T47D (cell line): ENCODE results near the gene ZNF837.
A peak's percentile ranks its signal among the peaks of the same experiment; 100 is the strongest.
"Not testable (repeated sequence)": the region's sequence is repeated elsewhere in the genome, so short reads cannot be mapped to it uniquely, and the experiment has no call there.

Source experiments
- DNase-seq, 2 experiments: peaks; one replicate each; pipeline versions ENCODE4 v3.0.0 to v3.0.0-alpha.2; 2011 to 2012; ENCODE audit warnings: low read depth in 1 of 2, low spot score in 1 of 2
- JUND ChIP-seq: IDR thresholded peaks from 2 replicates; pipeline ENCODE4 v1.6.1; 2012; ENCODE audit warnings: low read depth
- in situ Hi-C: cut with HindIII; loops from 2 replicates; pipeline ENCODE4 v1.10.0; 2016; ENCODE audit warnings: low sequenced_read_pairs, low pct_unique_long_range_greater_than_20kb

Gene ZNF837

DNA sequence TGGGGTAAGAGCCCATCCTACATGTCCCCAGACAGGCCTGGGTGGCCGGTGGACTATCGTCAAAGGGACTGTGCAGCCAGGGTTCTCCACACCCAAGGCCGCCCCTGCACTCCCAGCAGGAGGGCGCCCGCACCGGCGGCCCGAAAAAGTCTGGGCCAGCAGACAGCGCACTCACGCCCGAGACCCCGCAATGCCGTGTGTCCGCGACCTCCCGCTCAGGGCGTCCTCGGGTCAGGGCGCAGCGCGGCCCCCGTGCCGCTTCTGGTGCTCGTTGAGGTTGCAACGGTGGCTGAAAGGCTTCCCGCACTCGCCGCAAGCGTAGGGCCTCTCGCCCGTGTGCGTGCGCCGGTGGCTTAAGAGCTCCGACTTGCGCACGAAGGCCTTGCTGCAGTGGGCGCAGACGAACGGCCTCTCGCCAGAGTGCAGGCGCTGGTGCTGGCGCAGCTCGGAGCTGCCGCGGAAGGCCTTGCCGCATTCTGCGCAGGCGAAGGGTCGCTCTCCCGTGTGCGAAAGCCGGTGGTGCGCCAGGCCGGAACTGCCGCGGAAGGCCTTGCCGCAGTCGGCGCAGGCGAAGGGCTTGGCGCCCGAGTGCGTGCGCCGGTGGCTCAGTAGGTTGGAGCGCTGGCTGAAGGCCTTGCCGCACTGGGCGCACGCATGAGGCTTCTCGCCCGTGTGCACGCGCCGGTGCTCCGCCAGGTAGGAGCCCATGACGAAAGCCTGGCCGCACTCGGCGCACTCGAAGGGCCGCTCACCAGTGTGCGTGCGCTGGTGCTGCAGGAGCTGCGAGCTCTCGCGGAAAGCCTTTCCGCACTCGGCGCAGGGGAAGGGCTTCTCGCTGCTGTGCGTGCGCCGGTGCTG is 24.7 kb downstream of the ZNF837 start:
- in situ Hi-C loops, result no loop called here
- TF ChIP-seq JUND, result no peak
- no peak for DNase-seq

DNA sequence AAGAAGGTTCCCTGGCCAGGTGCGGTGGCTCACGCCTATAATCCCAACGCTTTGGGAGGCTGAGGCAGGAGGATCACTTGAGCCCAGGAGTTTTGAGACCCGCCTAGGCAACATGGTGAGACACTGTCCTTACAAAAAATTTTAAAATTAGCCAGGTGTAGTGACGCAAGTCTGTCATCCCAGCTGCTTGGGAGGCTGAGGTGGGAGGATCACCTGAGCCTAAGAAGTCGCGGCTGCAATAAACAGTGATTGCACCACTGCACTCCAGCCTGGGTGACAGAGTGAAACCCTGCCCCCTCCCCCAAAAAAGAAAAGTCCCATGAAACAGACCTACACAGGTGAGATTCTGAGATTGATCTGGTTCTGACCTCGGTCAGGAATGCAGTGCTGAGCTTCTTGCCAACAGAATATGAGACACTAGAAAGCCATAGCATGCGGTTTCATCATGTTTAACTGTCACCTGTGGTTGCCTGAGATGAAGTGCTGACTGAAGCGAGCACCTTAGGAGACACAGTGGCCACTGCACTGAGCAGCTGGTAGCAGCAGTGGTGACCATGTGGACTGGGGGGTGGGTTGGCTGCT is 25.5 kb downstream of the ZNF837 start:
- in situ Hi-C loops, result no loop called here
- no peak for TF ChIP-seq JUND
- peak in 1 of 2 experiments; percentile 40 for DNase-seq

DNA sequence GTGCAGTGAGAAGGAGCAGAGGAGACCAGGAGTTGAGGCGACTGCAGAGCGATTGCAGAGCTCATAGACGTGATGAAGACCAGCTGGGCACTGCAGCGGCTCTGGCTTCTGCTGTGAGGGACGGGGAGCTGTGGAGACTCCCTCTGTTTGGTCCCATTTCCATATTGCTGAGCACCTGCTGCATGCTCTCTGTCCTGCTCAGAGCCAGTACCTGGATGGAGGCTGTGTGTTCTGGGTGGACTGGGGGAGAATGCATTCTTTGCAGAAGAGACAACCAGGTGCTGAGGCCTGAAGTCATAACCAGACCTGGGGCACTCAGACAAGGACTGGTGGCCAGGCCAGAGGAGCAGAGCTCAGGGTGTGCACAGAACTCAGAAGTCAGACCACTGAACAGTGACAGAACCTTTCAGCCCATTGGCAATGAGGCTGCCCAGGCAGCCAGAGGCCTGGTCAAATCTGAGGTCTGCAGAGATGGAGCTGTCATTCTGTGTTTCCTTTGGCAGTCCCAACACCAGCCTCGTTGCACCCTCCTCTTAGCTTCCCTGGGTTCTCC is 26.3 kb downstream of the ZNF837 start:
- no peak for TF ChIP-seq JUND
- in situ Hi-C loops, result no loop called here
- no peak for DNase-seq

DNA sequence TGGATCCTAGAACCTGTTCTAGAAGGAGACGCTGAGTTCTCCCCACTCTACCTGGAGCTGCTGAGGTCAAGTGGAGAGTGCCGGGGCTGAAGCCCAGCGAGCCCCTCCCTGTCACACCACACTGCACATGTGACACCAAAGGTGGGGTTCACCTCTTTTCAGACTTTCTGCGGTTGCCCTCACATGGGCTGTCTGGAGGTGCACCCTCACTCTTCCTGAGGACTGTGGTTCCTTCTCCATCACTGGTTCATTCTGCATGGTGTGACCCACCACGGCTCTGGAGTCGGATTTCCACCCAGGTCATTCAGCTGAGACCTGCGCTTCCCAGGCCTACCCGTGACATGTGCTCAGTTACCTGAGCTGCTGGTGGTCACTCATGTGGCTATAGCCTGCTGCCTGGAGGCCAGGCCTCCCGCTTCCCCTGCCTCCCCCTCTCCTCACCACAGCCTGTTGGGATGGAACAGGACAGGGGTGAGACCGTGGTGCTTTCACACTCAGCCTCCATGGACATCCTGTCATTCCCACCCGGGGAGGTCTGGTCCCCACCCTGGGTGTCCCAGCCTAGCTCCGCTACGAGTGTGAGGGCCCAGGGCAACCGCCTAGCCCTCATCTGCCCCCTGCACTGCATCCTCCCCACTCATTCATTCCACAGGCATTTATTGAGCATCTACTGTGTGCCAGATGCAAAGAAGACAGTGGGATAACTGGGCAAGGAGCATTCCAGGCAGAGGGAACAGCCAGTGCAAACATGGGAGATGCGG is 26.9 kb downstream of the ZNF837 start:
- in situ Hi-C loops, result no loop called here
- TF ChIP-seq JUND, result no peak
- DNase-seq, result no peak

DNA sequence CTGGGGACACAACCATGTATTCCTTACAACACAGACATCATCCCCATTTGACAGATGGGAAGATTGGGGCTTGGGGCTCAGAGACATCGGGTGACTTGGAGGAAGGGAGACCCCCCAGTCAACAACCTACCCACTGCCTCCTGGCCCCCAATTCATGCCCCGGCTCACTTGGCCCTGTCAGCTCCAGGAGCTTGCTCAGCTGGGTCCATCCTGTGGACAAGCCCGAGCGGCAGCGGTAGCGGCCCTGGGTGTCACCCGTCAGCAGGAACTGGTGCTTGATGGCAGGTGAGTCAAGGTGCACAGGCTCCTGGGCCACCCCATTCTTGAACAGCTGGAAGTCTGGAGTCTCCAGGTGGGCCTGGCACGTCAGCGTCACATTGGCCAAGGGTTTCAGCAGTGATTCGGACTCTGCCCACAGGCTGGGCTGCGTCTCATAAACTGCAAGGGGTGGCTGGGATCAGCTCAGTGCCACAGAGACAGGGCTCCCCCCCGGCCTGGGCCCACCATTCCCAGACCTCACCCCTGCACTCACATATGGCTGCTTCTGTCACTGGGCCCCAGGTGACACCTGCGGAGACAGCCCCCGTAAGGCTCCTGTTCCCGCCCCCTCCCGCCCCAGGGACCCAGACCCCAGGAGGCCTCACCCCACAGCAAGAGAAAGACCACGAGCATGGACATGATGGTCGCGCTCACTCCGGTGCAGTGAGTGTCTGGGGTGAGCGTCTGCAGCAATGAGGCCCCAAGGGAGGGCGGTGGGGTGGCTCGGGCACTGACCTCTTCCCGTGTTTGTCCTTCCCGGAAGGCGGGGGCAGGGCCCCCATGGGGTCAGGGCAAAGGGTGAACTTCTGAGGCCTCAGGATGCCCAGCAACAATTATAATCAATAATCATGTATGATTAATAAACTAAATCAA is 27.8 kb downstream of the ZNF837 start, which contains the start of gene A1BG:
Gene A1BG, minus strand, starts transcription at position 733 of the 912 bp plus-strand sequence. Its CDS starts 55 bp downstream, at position 678.
- no peak for TF ChIP-seq JUND
- in situ Hi-C loops, result no loop called here
- no peak for DNase-seq

DNA sequence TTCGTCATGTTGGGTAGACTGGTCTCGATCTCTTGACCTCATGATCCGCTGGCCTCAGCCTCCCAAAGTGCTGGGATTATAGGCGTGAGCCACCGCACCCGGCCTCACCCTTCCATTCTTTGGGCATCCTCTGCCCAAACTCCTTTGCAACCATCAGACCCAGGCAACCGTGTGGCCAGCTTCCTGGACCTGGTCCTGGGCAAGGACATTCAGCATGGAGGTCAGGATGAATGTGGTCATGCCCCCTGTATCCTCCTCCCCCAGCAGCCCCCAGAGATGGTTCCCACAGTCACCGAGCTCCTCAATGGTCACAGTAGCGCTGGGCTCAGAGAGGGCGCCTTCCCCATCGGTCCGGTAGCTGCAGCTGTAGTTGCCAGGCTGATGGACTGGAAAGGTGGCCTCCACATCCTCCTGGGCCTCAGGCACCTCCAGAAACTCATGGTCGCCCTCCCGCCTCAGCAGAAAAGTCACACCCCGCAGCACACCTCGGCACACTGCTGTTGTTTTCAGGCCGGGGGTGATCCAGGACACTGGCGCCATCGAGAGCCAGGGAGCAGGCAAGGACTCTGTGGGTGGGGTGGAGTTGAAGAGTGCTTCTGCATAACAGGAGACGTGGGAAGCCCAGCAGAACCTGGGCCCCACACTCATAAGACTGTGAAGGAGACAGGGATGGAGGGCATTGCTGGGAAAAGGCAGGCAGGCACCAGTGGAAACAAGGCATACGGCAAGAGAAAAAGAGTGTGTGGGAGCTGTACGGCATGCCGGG is 28.7 kb downstream of the ZNF837 start:
- TF ChIP-seq JUND, result no peak
- in situ Hi-C loops, result no loop called here
- no peak for DNase-seq

DNA sequence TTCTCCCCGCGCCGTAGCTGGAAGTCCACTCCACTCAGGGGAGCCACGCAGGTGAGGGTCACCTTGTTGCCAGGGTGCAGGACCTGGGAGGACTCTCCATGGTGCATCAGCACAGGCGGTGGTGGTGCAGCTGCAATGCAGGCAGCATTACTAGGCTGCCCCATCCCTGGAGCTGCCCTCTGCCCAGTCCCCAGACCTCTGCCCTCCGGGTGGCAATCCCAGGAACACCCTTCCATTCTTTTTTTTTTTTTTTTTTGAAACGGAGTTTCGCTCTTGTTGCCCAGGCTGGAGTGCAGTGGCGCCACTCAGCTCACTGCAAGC is 29.3 kb downstream of the ZNF837 start:
- TF ChIP-seq JUND, result no peak
- in situ Hi-C loops, result no loop called here
- no peak for DNase-seq

DNA sequence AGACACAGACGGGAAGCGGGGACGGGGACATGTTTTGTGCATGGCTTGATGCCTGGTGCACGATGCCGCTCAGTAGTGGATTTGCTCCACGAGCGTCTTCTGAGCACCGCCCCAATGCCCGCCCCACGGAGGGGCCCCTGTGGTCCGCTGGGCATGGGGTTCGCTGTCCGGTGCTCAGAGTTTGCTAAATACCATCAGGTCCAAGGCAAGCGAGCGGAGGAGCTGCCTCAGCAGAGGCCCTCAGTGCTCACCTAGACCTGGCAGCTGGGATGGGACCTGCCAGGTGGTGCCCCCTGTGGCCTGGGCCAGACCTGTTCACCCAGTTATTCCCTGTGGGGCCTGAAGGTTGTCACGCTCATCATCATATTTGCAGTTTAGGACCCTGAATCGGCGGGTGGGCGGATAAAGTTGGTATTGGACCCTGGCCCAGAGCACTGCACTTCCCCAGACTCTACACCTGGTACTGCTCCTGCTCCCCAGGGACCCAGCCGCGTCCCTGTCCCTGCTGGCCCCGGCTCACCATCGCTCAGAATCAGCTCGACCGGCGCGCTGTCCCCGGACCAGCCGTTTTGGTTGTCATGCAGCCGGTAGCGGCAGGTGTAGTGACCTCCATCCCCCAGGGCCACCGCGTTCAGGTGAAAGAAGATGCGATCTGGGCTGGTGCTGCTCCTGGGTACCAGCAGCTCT is 29.8 kb downstream of the ZNF837 start:
- no peak for TF ChIP-seq JUND

DNA sequence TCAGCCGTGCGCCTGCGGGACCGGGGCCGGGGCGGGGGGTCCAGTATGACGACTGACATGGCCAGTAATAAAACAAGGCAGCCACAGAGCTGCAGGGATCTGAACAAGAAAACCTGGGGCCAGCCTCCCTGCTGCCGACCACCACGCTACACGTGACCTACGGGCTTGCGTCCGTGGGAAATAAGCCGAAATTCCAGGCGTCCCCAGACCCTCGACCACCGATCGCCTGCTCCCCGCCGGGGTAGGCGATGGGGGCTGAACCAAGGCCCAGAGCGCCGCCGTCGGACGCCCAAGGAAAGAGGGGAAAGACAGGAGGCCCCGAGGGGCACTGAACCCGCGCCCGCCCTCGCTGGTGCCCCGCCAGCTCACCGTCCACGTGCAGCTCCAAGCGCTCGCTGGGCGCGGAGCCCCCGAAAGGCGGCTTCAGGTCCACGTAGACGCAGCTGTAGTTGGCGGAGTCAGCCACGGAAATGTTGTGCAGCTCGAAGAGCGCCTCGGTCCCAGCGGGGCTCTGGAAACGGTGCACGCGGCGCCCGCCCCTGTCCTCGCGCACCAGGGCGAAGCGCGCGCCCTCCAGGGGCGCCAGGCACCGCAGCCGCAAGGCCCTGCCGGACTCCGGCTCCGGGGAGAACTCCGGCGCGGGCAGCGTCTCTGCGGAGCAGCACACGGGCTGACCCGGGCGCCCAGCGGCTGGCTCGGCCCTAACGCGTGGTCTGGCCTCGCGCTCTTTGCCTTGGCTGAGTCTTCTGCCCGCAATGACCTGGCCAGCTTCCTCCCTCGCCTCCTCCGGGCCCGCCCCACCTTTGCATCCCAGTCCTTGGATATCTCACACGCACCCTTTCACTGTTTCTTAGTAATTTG is 30.6 kb downstream of the ZNF837 start:
- DNase-seq, result no peak
- TF ChIP-seq JUND, result no peak
- in situ Hi-C loops, result no loop called here

More for the DNA sequence above, 29.8 kb downstream of the ZNF837 start:
- DNase-seq, result no peak
- in situ Hi-C loops, result no loop called here

DNA sequence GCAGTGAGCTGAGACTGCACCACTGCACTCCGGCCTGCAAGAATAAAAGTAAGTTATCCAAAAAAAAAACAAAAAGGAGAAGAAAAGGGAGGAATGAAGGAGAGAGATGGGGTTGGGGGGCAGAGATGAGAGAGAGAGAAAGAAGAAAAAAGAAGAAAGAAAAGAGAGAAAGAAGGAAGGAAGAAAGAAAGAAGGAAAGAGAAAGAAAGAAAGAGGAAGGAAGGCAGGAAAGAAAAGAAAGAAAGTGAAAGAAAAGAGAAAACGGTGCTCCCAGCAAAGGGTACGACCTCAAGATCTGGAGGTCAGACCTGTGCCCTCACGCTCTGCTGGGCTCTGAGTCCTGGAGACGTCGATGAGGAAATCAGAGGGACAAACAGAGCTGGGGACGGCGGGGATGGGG is 31.2 kb downstream of the ZNF837 start:
- DNase-seq, result no peak
- in situ Hi-C loops, result no loop called here
- no peak for TF ChIP-seq JUND

DNA sequence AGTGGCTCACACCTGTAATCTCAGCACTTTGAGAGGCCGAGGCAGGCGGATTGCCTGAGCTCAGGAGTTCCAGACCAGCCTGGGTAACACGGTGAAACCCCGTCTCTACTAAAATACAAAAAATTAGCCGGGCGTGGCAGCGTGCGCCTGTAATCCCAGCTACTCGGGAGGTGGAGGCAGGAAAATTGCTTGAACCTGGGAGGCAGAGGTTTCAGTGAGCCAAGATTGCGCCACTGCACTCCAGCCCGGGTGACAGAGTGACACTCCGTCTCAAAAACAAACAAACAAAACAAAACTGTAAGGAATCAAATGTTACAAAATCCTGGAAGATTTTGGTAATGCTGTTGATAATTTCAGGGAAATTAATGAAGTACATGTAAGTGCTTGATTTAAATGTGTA is 32.8 kb downstream of the ZNF837 start:
- DNase-seq, in situ Hi-C loops: not testable (repeated sequence)
